Left hindlimb (tissue), 1 donor: ENCODE results near the gene LRRC61.

Experiments
- DNase-seq: peaks from one replicate; pipeline ENCODE4 v3.0.0-alpha.2; 2018

Gene LRRC61

DNA sequence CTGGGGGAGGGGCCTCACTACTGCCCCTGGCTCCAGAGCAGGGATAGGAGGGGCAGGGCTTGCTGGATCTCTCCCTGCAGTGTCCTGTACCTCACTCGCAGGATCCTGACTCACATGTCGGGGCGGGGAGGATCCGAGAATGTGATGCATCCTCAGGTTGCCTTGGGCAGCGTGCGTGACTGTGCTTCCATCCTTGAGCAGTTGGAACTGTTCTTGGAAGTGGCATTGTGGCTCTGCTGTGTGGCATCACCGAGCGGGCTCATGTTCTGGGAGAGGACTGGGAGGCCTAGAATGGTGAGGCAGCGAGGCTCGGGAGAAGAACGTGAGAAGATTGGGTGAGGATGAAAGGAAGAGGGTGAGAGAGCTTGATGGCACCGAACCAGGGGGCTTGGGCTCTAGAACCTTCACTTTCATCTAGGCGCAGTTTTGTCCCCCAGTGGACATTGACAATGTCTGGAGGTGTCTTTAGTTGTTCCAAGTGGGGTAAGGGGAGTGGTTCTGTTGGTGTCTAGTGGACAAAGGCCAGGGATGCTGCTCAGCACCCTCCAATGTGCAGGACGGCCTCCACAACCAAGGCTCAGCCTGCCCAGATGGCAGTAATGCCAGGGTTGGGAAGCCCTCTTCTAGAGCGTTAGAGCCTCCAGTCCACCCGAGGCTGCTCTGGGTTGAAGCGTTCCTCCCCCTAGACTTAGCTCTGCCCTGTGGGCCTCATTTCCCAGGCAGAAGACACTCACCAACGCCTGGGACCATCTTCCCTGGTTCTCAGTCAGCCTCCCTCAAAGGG, 9.9 kb downstream of the LRRC61 start:
- no peak for DNase-seq

DNA sequence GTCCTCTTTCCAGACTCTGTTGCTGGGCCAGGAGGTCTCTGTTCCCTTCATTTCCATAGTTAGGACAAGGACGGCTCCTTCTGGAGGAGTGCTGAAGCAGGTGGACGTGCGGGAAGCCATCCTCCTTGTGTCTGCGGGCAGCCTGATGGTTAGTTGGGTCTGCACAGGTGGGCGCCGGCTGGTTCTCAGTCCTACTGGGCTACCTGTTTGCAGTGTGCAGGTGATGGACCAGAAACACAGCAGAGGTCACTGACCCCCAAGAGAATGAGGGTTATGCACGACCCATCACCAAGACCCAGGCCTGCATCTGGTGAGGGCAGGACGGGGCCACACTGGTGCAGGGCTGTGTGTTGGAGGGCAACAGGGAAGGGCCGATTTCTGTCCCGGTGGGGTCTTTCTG, 10.5 kb downstream of the LRRC61 start:
- no peak for DNase-seq

GRCh38 chr7:150334108-150334507, 11.0 kb downstream of the LRRC61 start:
- DNase-seq: no peak

DNA sequence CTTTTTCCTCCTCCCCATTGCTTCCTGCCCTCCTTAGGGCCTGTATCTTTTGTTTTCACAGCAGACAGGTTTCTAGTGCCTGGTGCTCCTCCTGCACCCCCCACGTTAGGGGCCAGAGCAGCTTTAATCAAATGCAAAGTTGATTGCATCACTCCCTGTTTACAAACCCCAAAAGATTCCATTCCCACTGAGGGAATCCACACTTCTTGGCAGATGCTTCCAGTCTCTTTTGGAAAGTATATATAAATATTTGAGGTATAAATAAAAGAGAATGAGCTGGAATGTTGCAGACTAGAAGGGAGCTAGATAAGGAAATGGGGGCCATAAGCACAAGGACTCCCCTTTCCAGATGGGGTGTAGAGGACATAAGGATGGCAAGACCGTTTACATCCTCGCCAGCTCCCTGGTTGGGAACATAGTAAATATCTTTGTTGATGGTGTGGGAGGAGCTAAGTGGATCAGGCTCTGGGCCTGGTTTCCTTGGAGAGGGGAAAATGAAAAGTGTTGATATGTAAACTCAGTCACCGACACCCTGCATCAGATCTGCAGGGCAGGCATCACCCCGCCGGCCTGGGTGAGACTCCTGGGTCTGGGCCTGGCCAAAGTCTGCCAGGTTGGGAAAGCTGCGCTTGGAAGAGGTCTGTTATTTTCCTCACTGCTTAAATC, 12.1 kb downstream of the LRRC61 start:
- DNase-seq: no peak

GRCh38 chr7:150335774-150336112, 12.6 kb downstream of the LRRC61 start:
- DNase-seq: no peak

GRCh38 chr7:150336746-150337145, 13.6 kb downstream of the LRRC61 start:
- DNase-seq: no peak

DNA sequence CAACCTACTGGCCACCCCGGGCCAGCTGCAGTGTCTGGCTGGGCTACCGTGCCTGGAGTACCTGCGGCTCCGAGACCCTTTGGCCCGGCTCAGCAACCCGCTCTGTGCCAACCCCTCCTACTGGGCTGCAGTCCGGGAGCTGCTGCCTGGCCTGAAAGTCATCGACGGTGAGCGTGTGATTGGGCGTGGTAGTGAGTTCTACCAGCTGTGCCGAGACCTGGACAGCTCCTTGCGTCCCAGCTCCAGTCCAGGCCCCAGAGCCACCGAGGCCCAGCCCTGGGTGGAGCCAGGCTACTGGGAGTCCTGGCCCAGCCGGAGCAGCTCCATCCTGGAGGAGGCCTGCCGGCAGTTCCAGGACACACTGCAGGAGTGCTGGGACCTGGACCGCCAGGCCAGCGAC, 14.0 kb downstream of the LRRC61 start:
- DNase-seq: no peak

- DNase-seq: no peak
Observed at GRCh38 chr7:150337659-150338081, 14.5 kb downstream of the LRRC61 start.

DNA sequence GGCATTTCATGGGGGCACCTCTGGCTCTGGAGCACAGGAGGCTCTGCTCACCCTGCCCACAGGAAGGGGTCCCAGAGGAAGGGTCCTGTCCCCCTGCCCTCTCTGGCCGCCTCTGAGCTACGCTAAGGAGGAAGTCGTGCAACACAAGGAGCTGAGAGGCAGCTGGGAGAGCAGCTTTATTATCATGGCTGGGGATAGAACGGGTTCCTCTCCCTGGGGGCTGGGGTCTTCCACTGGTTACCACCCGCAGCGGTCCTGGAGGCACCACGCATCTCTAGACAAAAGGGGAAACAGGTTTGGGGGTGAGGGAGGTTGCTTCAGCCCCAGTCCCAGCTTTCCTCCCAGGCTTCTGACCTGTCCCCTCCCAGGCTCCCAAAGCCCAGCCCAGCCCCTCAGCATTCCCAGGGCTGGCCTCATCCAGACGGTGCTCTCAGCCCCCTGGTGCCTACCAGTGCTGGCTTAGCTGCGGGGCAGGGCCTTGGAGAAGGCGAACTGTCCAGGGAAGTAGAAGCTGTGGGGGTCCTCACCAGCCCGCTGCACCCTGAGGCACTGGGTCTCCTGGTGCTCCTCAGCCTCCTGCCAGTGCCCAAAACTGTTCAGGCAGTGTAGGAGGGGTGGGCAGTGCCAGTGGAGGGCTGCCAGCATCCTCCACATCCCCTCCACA, 15.1 kb downstream of the LRRC61 start:
- DNase-seq: no peak

DNA sequence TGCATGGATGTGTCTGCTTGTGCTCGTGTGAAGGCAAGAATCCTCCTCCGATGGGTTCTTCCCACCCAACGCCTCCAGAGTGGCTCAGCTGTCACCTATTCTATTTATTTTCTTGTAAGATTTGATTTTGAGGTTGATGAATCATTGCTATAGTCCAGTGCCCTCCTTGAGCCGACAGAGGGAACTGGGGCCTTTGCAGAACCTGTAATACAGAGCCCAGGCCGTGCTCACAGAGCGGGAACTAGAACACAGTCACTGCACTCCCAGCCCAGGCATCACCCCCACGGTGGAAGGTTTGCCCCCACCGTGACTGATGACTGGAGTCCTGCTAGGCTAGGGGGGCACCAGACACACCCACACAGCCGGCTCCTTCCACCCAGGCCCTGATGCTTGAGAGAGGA, 16.3 kb downstream of the LRRC61 start:
- DNase-seq: no peak

- DNase-seq: peak; percentile 48
Observed at GRCh38 chr7:150340024-150340749, 17.0 kb downstream of the LRRC61 start.

DNA sequence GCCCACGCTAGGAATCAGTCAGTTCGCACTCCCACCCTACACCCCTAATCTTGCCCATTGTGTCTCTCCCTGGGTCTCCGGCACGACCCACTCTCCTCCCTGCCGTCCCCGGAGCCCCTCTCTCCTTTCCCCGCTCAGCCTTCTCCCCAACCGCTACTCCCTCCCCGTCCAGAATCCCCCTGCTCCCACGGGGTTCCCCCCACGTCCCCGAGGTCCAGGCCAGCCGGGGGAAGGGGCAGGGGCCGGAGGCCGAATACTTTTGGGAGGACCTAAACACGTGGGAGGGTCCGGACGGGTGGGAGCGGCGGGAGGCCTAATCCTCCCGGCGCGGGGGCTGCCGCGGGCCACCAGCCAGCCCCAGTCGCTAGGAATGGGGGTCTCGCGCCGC, 17.7 kb downstream of the LRRC61 start:
- DNase-seq: no peak

- DNase-seq: peak; percentile 70
Observed at GRCh38 chr7:150341263-150342120, 18.3 kb downstream of the LRRC61 start, which contains the start of gene RARRES2. Gene RARRES2, minus strand, starts transcription at chr7:150341629. Its CDS starts 1,020 bp downstream, at chr7:150340609.

DNA sequence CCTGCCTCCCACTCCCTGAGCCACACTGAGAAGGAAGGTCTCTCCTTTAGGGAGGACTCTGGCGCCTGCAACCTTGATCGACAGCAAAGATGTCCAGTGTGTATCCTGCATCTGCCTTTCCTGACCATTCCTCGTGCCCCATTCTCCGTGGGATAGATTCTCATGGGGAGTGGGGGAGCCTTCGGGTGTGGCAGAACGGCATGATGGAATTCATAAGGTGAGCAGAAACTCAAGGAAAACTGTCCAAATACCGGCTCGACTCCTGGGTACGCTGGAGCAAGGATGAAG, 18.9 kb downstream of the LRRC61 start:
- no peak for DNase-seq

- no peak for DNase-seq
Observed at GRCh38 chr7:150343225-150343624, 20.1 kb downstream of the LRRC61 start.

GRCh38 chr7:150344299-150344698, 21.1 kb downstream of the LRRC61 start:
- DNase-seq: no peak

- DNase-seq: no peak
Observed at GRCh38 chr7:150345012-150345411, 21.9 kb downstream of the LRRC61 start.

DNA sequence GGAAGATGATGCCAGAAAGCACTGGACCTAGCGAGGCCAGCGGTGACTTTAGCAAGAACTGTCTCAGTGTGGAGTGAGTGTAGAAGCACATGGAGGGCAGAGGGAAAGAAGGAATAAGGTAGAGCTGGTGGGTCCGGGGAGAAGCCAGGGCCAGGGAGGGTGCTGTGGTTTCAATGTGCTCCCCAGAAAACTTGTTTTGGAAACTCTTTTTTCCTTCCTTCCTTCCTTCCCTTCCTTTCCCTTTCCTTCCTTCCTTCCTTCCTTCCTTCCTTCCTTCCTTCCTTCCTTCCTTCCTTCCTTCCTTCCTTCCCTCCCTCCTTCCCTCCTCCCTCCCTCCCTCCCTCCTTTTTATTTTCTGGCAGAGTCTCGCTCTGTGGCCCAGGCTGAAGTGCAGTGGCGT, 23.8 kb downstream of the LRRC61 start:
- DNase-seq: no peak

DNA sequence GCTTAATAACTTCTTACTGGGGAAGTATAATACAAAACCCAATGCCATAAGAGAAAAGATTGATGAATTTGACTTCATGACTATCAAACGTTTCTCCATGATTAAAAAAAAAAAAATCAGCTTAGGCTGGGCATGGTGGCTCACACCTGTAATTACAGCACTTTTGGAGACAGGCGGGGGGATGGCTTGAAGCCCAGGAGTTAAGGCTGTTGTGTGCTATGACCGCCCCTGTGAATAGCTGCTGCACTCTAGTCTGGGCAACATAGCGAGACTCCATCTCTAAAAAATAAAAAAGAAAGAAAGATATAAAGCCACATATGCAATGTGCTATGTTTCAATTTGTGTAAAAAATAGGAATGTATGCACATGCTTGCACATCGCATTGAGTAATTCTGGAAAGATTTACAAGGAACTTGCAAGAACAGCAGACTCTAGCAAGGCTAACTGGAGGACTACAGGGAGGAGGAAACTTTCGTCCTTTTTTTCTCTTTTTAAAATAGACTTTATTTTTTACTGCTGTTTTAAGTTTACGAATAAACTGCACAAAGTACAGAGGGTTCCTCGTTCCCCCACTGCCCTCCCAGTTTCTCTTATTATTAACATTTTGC, 28.5 kb downstream of the LRRC61 start:
- no peak for DNase-seq

DNA sequence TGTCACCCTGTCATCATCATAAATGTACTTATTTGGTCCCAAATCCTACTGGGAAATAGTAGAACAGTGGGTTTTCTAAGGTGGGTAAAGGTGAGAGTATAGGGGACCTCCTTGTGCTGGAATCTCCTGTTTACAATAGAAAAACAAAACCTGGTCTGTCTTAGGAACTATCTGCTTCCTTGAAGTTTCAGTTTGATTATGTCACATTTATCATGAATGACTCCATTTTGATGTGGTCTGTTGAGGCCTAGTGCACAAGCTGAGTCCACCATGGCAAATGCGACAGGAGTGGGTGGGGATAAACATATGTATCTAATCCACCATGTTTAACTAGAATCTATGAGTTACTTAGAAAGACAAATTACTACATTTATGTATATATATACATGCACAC, 32.5 kb downstream of the LRRC61 start:
- no peak for DNase-seq

DNA sequence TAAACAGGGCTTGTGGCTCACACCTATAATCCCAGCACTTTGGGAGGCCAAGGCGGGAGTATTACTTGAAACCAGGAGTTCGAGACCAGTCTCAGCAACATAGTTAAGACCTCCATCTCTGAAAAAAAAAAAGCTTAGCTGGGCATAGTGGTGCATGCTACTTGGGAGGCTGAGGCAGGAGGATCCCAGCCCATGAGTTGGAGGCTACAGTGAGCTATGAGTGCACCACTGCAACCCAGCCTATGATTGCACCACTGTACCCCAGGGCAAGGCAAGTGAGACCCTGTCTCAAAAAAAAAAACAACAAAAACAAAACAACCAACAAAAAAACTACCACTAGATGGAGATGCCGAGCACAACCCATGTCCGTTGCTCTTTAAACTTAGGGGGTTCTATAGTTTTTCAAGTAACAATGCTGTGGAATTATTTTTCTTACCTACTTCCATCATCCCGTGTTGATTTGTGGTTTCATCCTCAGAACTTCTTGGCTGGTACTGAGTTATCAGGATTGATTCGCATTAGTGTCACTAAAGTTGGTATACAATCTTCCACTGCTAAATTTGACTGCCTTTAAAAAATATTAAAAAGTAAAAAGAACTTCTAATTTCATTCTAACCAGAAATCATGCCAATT, 33.2 kb downstream of the LRRC61 start:
- DNase-seq: no peak

DNA sequence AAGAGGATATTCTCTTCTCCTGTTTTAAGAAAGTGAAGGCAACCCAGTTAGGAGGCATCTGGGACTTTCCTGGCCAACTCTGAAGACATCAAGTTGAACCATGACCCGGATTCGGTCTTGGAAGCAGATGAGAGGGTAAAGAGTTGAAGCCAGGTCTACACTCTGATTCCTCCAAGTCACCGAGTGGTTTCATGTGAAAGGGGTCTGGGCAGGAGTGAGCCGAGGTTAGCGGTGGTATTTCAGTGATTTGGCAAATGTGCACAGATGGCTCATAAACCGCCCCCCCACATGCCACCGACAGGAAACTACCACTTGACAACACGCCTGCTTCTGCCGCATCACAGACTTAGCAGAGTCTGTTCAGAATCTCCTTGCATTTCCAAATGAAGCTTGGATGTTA, 34.1 kb downstream of the LRRC61 start:
- DNase-seq: no peak
